GM23338 (cell line): ENCODE measurements around the gene INSL3. TPM values are rescaled to one million over a fixed set of nuclear protein-coding genes. Genes with fewer than 3 reads are reported as not detected.
"Not testable (repeated sequence)": the region's sequence is repeated elsewhere in the genome, so short reads cannot be mapped to it uniquely, and the experiment has no call there.

Source experiments
- ATAC-seq: fragments of 200-7000 bp; cut with Tn5 transposase; 3 replicates; pipeline ENCODE4 v1.9.1; 2020
- DNase-seq: peaks from one replicate; pipeline ENCODE4 v3.0.0-alpha.2; 2015; ENCODE audit warnings: low spot score
- H2AFZ ChIP-seq: fragments of 200-600 bp; sonication (generic); 2 replicates; pipeline ENCODE4 v1.8.0; 2016; ENCODE audit warnings: antibody characterized with exemption, mild to moderate bottlenecking, moderate library complexity
- H3F3A ChIP-seq: fragments of 200-600 bp; sonication (generic); replicated peaks from 2 replicates; pipeline ENCODE4 v1.8.0; 2017; ENCODE audit warnings: antibody characterized with exemption, mixed run types, low read depth
- H3K27ac ChIP-seq: fragments of 200-600 bp; sonication (generic); 2 replicates; pipeline ENCODE4 v1.6.1; 2016; ENCODE audit warnings: low read depth
- H3K27me3 ChIP-seq: fragments of 200-600 bp; sonication (generic); 2 replicates; pipeline ENCODE4 v1.8.0; 2016; ENCODE audit warnings: mild to moderate bottlenecking, mixed run types, moderate library complexity; ENCODE audit not compliant: insufficient read depth
- H3K36me3 ChIP-seq: fragments of 200-600 bp; sonication (generic); 2 replicates; pipeline ENCODE4 v1.8.0; 2016; ENCODE audit warnings: mild to moderate bottlenecking; ENCODE audit not compliant: insufficient read depth
- H3K4me1 ChIP-seq: fragments of 200-600 bp; sonication (generic); 2 replicates; pipeline ENCODE4 v1.8.0; 2016; ENCODE audit warnings: mild to moderate bottlenecking, moderate library complexity; ENCODE audit not compliant: insufficient read depth
- H3K4me2 ChIP-seq: fragments of 200-600 bp; sonication (generic); 2 replicates; pipeline ENCODE4 v1.7.1; 2017; ENCODE audit warnings: mixed run types
- H3K4me3 ChIP-seq: fragments of 200-600 bp; sonication (generic); 2 replicates; pipeline ENCODE4 v1.6.1; 2016; ENCODE audit warnings: mixed run types
- H3K79me2 ChIP-seq: fragments of 200-600 bp; sonication (generic); replicated peaks from 2 replicates; pipeline ENCODE4 v1.8.0; 2017; ENCODE audit warnings: mild to moderate bottlenecking; ENCODE audit not compliant: insufficient read depth
- H3K9me2 ChIP-seq: fragments of 200-600 bp; sonication (generic); 2 replicates; pipeline ENCODE4 v1.8.0; 2017; ENCODE audit not compliant: insufficient read depth
- H4K20me1 ChIP-seq: fragments of 200-600 bp; sonication (generic); replicated peaks from 2 replicates; pipeline ENCODE4 v1.8.0; 2017; ENCODE audit warnings: mild to moderate bottlenecking; ENCODE audit not compliant: insufficient read depth
- H3K27ac Mint-ChIP-seq: 2 replicates; pipeline ENCODE4 v1.8.0; 2020; ENCODE audit warnings: inconsistent platforms, mild to moderate bottlenecking, moderate library complexity, mixed read lengths
- H3K27me3 Mint-ChIP-seq: 3 replicates; pipeline ENCODE4 v1.8.0; 2022; ENCODE audit warnings: low read depth, mild to moderate bottlenecking, moderate library complexity, mixed read lengths, inconsistent platforms; ENCODE audit not compliant: insufficient read depth, poor library complexity
- H3K36me3 Mint-ChIP-seq: 3 replicates; pipeline ENCODE4 v1.8.0; 2021; ENCODE audit warnings: low read depth, mild to moderate bottlenecking, inconsistent platforms, moderate library complexity, mixed read lengths
- H3K4me1 Mint-ChIP-seq: 3 replicates; pipeline ENCODE4 v1.8.0; 2020; ENCODE audit warnings: mild to moderate bottlenecking, inconsistent platforms, mixed read lengths
- H3K4me3 Mint-ChIP-seq: 3 replicates; pipeline ENCODE4 v1.8.0; 2021; ENCODE audit warnings: moderate library complexity, mild to moderate bottlenecking, inconsistent platforms, mixed read lengths
- H3K9me3 Mint-ChIP-seq: 3 replicates; pipeline ENCODE4 v1.8.0; 2020; ENCODE audit warnings: moderate library complexity, mild to moderate bottlenecking, inconsistent platforms, mixed read lengths
- CREB1 ChIP-seq: fragments of 250-450 bp; sonication (Bioruptor Pico); IDR thresholded peaks from 2 replicates; pipeline ENCODE4 v1.5.0; 2020; ENCODE audit warnings: low read depth, mild to moderate bottlenecking, moderate library complexity
- EZH2 ChIP-seq: fragments of 200-600 bp; sonication (generic); IDR thresholded peaks from one replicate; pipeline ENCODE4 v1.8.0; 2017; ENCODE audit warnings: antibody characterized with exemption, mild to moderate bottlenecking, low read depth; ENCODE audit not compliant: unreplicated experiment
- EZH2phosphoT487 ChIP-seq: fragments of 200-600 bp; sonication (generic); IDR thresholded peaks from one replicate; pipeline ENCODE4 v1.8.1; 2018; ENCODE audit warnings: antibody characterized with exemption; ENCODE audit not compliant: unreplicated experiment
- JUNB ChIP-seq: IDR thresholded peaks from one replicate; pipeline ENCODE4 v1.6.1; 2016; ENCODE audit warnings: antibody characterized with exemption; ENCODE audit not compliant: unreplicated experiment
- NANOG ChIP-seq: IDR thresholded peaks from 2 replicates; pipeline ENCODE4 v1.6.1; 2016; ENCODE audit warnings: antibody characterized with exemption, borderline replicate concordance
- polyA plus RNA-seq: library from polyadenylated mRNA; unstranded; fragments of >200 nt; fragmentation: Nextera tagmentation; extraction: Ambion mirVana; gene quantifications from 2 replicates; pipeline ENCODE4 v1.2.1, GENCODE V29; 2016
- total RNA-seq: library from RNA; depleted of rRNA; stranded (reverse); fragments of >200 nt; shearing (Covaris generic); gene quantifications from 2 replicates; pipeline ENCODE4 v1.2.3, GENCODE V29; 2014
- TF ChIP-seq, protein P1 (sequence below), 2 experiments: fragments of 200-600 bp in 1 of 2; sonication (generic) in 1 of 2; conservative IDR thresholded peaks; 2 replicates each; pipeline versions ENCODE4 v1.5.1 to v1.6.1; 2016 to 2017; ENCODE audit warnings: antibody characterized with exemption in 2 of 2, low read depth in 2 of 2, mild to moderate bottlenecking in 2 of 2, moderate library complexity in 1 of 2

Gene INSL3
- total and polyA plus RNA-seq, 2 experiments from 2014 or later: 0.76 TPM; not detected in 1

- no peak for TF ChIP-seq EZH2phosphoT487
- TF ChIP-seq CREB1 (CRISPR knock-in tag): no peak
- TF ChIP-seq JUNB: no peak
- TF ChIP-seq, protein P1, sequence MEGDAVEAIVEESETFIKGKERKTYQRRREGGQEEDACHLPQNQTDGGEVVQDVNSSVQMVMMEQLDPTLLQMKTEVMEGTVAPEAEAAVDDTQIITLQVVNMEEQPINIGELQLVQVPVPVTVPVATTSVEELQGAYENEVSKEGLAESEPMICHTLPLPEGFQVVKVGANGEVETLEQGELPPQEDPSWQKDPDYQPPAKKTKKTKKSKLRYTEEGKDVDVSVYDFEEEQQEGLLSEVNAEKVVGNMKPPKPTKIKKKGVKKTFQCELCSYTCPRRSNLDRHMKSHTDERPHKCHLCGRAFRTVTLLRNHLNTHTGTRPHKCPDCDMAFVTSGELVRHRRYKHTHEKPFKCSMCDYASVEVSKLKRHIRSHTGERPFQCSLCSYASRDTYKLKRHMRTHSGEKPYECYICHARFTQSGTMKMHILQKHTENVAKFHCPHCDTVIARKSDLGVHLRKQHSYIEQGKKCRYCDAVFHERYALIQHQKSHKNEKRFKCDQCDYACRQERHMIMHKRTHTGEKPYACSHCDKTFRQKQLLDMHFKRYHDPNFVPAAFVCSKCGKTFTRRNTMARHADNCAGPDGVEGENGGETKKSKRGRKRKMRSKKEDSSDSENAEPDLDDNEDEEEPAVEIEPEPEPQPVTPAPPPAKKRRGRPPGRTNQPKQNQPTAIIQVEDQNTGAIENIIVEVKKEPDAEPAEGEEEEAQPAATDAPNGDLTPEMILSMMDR (conservative IDR thresholded peaks at IDR 0.05; ENCODE audit: low read depth in 2 of 2): no peak
- TF ChIP-seq NANOG: no peak
- no peak for TF ChIP-seq EZH2
Observed at GRCh38 chr19:17803264-17803896, 17.9 kb downstream of the INSL3 start (continued).

GRCh38 chr19:17802137-17802858, 19.0 kb downstream of the INSL3 start:
- Mint-ChIP-seq H3K9me3 (no peaks in the 10 kb centered on the region), H3K27me3 (peaks cover 4% of the 10 kb centered on the region), H3K4me1 (no peaks in the 10 kb centered on the region), H3K4me3 (no peak overlapping the region), H3K36me3 (no peaks in the 10 kb centered on the region), H3K27ac (no peak overlapping the region)
- no peak overlapping the region for H2AFZ ChIP-seq
- no peaks in the 10 kb centered on the region for H3K9me2 ChIP-seq
- H3F3A ChIP-seq: no peaks in the 10 kb centered on the region
- H3K4me1 ChIP-seq: no peaks in the 10 kb centered on the region
- TF ChIP-seq JUNB (no peak), NANOG (no peak)
- no peaks in the 10 kb centered on the region for H4K20me1 ChIP-seq
- no peak overlapping the region for H3K27ac ChIP-seq
- no peaks in the 10 kb centered on the region for H3K27me3 ChIP-seq
- ATAC-seq: no peak
- H3K4me2 ChIP-seq: no peak overlapping the region
- H3K79me2 ChIP-seq: no peaks in the 10 kb centered on the region
- no peak for DNase-seq
- H3K4me3 ChIP-seq: no peak overlapping the region
- no peaks in the 10 kb centered on the region for H3K36me3 ChIP-seq

DNA sequence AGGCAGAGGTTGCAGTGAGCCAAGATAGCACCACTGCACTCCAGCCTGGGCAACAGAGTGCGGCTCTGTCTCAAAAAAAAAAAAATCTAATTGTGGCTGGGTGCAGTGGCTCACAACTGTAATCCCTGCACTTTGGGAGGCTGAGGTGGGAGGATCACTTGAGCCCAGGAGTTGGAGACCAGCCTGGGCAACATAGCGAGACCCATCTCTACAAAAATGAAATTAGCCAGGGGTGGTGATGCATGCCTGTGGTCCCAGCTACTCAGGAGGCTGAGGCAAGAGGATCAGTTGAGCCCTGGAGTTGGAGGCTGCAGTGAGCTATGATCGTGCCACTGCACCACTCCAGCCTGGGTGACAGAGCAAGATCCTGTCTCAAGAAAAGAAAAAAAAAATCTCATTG, 22.7 kb downstream of the INSL3 start:
- DNase-seq, H3K4me1 Mint-ChIP-seq, H4K20me1 ChIP-seq, H3F3A ChIP-seq, H3K4me1 ChIP-seq, H3K4me3 ChIP-seq, H3K9me3 Mint-ChIP-seq, H2AFZ ChIP-seq, H3K27ac Mint-ChIP-seq, H3K9me2 ChIP-seq, ATAC-seq, H3K27ac ChIP-seq, H3K36me3 ChIP-seq, H3K4me2 ChIP-seq, H3K36me3 Mint-ChIP-seq, H3K4me3 Mint-ChIP-seq, H3K79me2 ChIP-seq: not testable (repeated sequence)
- peaks cover 20% of the 10 kb centered on the region for H3K27me3 Mint-ChIP-seq
- peaks cover 17% of the 10 kb centered on the region for H3K27me3 ChIP-seq
